HUDEP-2 (cell line): ENCODE data around the gene PPP6R2.

Source experiments
- DNase-seq, 76 experiments: peaks; one replicate each; lab custom pipeline; 2025; ENCODE audit not compliant: unreplicated experiment in 76 of 76; lab: John Stamatoyannopoulos, UW

The PPP6R2 gene, protein sequence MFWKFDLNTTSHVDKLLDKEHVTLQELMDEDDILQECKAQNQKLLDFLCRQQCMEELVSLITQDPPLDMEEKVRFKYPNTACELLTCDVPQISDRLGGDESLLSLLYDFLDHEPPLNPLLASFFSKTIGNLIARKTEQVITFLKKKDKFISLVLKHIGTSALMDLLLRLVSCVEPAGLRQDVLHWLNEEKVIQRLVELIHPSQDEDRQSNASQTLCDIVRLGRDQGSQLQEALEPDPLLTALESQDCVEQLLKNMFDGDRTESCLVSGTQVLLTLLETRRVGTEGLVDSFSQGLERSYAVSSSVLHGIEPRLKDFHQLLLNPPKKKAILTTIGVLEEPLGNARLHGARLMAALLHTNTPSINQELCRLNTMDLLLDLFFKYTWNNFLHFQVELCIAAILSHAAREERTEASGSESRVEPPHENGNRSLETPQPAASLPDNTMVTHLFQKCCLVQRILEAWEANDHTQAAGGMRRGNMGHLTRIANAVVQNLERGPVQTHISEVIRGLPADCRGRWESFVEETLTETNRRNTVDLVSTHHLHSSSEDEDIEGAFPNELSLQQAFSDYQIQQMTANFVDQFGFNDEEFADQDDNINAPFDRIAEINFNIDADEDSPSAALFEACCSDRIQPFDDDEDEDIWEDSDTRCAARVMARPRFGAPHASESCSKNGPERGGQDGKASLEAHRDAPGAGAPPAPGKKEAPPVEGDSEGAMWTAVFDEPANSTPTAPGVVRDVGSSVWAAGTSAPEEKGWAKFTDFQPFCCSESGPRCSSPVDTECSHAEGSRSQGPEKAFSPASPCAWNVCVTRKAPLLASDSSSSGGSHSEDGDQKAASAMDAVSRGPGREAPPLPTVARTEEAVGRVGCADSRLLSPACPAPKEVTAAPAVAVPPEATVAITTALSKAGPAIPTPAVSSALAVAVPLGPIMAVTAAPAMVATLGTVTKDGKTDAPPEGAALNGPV

DNA sequence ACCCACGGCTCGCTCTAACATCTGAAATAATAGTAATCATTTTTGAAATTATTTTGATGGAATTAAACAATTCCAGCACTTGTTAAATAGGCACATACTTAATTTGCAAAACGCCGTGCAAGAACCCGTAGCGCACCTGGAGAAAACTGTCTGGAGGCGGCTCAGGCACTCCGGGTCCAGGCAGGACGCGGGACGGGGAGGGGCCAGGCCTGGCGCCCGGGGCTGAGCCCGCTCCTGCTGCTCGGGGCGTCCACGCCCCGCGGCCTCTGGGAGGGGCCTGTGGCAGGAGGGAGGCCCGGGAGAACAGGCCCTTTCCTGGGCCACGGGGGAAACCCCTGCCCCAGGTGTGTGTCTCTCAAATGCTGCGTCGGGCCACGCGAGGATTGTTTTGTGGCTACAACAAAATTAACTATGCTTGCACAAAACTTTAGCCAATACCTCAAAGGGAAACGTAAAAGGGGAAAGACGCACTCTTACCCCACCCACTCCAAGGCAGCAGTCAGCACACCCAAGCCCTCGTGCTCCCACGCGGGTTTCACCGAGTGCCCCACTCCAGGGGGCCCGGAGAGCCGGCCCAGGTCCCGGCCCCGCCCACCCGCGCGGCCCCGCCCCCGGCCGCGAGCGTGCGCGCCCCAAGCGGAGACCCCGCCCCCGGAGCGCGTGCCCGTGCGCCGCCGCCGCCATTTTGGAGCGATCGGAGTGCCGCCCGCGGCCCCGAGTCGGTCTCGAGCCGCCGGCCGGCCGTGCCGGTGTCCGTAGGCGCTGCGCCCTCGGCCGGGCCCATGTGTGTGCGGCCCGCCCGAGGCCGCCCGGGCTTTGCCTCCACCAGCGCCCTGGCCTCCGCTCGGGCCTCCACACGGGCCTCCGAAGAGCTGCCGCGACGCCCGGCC lies at the start of gene PPP6R2:
Gene PPP6R2, plus strand, starts transcription at position 677 of the 890 bp plus-strand sequence. CDS start 50,582 bp downstream, outside the sequence.
- peak in 70 of 76 experiments; percentile 25 to 86 (median 62) for DNase-seq

DNA sequence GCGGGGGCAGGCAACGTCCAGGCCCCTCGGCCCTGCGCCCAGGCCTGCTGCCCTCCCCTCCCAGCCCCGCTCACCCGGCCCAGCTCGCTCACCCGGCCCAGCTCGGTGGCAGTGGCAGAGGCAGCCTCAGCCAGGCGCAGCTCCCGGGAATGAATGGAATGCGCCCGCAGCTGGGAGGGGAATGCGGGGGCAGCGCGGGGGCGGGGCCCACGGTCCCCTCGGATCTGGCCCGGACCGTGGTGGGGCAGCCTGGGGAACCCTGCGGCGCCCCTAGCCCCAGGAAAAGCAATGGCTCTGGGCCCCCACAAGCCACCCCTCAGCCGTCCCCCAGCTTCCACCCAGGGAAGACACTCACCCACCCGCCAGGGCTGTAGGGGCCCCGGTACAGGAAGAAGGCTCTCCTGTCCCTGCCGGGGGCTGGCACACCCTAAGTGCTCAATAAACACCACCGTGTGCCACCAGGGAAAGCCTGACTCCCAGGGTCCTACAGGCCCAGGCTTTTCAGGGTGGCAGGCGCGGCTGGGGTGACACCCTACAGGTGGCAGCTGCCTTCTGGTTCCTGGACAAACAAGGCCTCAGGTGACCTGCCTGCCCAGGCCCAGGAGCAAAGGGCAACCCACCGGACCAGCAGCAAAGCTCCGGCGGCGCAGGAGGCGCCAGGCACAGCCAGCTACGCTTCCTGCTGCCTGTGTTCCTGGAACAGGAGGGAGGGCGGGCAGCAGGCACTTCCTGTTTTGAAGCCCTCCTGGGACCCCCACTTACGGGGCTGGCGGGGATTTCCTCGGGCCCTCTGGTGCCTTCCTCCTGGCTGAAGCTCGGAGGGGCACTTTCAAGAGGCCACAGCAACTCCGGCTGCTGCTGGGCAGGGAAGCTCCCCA lies 49.4 kb upstream of the PPP6R2 start:
- no peak for DNase-seq

DNA sequence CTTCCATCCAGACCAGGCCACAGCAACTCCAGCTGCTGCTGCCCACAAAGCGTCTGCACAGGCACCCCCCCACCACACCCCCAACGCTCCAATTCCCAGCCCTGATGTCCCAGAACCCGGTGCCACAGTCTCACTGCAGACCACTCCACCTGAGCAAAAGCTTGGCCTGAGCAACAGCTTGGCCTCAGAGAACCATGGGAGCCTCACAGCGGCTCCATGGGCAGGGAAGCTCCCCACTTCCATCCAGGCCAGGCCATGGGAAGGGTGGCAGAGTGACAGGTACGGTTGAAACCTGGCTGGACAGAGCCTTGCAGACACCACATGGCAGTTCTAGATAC lies 48.8 kb upstream of the PPP6R2 start:
- no peak for DNase-seq

DNA sequence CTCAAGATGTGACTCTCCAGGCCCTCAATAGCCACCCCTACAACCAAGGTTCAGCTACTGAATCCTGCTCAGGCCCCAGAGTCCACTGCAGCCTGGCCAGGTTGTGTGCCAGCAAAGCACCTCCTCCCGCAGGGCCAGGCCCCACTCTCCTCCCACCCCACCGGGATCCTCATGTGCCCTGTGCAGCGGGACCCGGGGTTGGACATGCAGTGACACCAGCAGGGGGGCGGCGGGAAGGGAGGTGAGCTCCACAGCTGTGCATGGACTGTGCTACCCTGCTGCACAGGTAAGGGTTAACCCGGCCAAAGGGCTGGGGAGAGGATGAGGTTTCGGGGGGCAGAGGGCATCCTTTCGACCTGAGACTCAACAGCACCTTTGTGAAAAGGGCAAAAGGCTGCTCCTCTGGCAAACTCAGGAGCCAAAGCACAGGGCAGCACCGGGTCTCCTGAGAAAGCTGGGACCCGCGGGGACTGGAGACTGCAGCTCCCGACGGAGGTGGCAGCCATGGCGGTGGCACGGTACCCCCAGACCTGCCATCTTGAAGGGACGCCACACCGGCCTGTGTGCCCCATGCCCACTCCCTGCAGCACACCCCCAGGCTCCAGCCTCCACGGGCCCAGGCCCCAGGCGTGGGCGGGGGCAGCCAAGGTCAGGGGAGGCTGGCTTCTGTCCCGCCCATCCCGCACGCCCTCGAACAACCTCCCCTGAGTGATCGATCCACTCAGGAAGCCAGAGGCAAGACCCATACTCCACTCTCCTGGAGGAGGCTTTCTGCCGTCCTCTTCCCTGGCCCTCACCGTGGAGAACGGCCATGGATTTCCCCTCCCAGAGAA lies 46.3 kb upstream of the PPP6R2 start:
- no peak for DNase-seq

DNA sequence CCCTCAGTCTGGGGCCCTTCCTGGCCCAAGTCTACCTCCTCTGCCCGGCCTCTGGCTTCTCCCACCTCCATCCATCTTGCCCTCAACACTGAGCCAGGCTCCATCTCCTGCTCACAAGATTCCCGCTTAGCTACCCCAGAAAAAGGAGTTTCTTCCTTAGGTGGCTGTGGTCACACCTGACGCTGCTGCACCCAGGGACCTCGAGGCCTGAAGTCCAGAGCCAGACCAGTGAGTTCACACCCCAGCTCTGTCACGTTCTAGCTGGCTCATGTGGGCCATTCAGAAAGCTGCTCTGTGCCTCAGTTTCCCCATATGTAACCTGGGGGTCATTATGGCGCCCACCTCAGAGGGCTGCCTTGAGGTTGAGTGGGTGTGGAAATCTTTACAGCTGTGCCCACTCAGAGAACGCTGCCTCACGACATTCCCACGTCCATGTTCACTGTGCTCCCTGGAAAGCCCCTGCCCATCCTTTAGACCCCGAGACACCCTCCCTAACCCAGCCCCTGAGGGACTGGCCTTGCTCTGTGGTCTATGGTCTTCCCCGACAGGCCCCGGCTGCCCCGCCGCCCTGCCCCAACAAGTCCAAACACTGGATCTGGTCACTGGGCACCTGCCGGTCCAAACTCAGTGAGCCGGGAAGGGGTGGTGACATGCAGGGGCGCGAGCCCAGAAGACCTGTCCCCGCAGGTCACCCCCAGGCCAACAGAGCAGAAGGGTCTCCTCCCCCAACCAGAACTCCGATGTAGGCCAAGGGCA lies 45.4 kb upstream of the PPP6R2 start:
- no peak for DNase-seq

DNA sequence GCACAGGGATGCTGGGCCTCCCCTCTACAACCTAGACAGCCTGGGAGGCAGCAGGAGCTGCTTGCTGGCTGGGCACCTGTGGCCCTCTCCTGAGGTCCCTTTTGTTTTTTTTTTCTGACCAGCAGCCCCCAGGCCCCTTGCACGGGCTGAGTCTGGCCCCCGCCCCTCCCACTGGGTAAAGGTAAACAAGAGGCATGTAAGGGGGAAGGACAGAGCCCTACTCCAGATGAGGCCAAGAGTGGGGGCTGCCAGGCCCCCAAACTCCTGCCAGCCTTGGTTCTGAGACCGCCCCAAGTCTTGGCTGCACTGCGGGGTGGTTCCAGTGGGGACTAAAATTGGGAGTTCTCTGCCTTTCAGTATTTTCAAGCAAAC lies 44.9 kb upstream of the PPP6R2 start:
- DNase-seq, result no peak

DNA sequence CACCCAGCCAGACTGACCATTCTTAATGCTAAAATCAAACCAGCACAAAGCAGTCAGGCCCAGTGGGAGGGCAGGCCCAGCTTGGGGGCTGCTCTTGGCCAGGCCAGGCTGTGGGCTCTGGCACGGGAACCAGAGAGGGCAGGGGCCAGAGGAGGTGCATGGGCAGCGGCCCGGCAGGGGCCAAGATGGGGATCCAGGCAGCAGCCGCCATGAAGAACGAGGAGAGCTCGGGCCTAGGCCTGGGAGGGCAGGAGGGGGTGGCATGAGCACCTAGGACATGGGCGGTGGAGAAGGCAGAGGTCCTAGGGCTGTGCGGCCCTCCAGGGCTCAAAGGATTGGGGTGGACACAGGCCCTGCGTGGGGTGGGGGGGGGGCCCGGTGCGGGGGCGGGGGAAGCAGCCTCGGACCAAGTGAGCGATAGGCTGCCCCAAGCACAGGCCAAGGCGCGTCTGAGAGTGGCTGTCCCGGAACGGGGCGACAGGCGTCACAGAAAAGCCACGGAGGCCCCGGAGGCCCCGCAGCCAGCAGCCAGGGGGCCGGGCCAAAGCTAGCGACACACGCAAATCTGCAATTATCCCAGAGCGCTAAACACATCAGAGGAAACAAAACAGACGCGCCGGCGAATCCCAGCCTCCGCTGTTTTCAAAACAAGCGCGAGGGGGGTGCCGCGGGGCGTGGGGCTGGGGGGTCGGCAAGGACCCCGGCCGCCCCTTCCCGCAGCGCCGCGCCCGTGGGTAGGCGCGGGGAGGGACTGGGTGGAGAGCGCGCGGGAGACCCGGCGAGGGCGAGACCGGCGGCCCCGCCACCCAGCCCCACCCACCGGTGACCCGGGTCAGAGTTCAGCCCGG lies 44.0 kb upstream of the PPP6R2 start:
- DNase-seq, result no peak

DNA sequence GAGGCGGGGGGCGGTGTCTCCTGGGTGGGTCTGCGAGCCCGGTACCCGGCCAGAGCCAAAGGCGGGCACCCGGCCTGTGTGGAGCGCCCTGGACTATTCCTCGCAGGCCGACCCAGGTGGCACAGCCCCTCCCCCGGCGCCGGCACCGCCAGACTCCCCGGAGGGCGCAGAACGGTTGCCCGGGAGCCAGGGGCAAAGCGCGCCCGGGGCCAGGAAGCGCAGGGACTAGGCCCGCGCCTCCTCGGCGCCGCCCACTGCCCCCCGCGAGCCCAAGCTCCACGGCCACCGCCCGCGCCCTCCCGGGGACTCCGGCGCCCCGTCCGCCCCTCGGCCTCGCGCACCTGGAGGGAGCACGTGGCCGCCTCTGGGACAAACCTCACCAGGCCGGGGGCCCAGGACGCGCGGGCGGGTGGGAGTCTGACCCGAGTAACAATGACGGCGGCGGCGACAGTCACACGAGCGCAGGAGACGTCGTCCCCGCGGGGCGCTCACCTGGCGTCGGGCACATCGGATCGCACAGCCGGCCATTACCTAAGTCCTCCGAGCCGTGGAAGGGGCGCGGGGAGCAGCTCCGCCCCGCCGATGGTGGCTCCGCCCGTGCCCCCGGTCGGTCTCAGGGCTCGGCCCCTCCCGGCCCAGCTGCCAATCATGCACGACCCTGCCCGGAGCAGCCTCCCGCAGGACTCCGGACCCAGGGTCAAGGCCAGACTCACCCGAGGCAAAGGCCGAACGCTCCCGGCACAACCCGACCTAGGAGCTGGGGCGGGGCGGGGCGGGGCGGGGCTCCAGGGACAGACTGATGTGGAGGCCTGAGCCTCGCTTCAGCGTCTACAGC lies 43.1 kb upstream of the PPP6R2 start:
- DNase-seq, result no peak

DNA sequence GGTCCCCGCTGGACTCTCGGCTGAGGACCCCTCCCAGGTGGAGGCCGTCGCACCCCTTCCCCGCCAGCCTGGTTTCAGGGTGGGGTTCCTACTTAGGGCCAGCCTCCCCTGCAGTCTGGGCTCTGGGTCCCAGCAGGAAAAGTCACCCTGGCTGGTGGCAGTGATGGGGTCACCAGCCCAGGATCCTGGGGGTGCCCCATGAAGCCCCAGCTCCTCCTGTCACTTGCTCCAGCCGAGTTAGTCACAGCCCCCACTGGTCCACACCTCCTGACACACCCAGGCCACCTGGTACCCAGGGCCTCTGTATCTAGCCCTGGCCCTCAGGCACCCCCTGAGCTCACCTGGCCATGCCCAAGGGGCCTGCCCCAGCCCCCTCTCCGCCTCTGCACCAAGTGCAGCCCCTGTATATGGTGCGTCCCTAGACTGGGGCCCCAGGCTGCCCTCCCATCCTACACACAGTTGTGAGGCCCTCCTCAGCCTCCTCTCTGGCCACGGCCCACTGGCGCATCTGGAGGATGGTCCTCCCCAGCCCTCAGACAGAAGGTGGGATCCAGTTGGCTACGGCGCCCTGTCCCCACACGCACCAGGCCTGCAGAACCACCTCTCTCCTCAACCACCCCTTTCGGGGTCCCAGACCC lies 42.4 kb upstream of the PPP6R2 start:
- DNase-seq, result no peak

DNA sequence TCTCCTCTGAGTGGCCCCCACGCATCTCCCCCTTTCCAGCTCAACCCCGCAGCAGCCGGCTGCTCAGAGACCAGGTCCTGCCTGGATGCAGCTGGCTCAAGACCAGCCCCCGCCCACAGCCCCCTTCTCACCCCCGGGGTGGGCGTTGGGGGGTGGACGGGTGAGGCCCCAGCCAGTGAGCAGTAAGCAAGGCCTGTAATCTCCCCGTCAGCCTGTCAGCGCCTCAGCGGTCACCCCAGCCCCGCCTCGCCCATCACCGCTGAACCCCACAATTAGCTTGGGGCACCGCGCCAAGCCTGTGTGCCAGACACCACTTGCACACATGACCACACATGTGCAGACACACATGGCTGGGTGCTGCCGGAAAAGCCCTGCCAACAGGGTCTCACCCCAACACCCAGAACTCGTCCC lies 41.5 kb upstream of the PPP6R2 start:
- no peak for DNase-seq

DNA sequence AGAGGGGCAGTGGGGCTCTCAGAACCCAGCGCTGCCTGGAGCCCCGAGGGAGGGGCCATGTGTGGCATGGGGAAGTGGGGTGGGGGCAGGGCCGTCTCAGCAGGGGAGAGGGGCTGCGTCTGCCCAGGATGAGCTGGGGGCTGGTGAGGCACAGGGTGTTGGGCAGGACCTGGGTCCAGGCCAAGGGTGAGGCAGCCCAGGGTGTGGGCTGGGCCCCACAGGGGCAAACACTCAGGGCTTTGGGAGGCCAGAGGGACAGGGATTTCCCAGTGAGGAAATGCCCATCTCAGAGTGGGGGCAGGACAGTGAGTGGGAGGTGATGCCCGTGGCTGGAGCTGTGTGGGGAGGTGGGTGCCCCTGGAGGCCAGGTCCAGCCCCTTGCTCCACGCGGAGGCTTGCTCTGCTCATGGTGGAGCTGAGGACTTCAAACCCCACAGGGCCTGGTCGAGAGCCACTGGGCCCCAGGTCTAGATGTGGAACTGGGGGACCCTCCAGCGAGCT lies 41.0 kb upstream of the PPP6R2 start:
- peak in 29 of 76 experiments; percentile 2 to 38 (median 17) for DNase-seq

DNA sequence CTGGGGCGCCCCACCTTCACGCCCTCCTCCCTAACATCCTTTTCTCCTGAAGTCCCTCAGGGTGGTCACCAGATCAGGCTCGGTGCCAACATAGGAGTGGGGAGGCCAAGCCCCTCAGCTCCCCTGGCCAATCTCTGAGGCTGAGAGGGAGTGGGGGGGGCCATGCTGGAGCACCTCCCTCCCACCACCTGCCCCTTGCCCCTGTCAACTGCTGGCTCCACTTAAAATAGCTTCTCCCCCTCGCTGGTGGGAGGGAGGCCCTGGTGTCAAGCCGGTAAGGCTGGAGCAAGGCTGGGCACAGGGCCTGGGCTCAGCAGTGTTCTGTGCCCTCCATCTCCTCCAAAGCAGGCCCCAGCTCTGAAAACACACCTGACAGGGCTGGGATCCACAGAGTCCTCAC lies 40.6 kb upstream of the PPP6R2 start:
- DNase-seq, result peak in 1 of 76 experiments; percentile 10

DNA sequence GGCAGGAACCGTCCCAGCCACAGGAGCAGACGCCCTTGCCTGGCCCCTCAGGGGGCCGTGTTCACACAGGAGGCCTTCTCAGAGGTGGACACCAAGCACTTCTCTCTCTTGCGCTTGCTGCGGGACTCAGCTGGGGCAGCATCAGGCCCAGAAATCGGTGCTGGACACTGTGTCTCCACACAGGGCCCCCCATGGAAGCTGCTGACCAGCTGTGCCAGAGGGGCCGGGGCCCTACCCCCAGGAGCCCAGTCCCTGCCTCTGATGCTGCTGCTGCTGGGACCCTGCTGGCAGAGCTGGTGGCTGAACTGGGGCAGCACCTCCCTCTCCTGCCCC lies 39.6 kb upstream of the PPP6R2 start:
- peak in 2 of 76 experiments; percentile 18 to 19 for DNase-seq

DNA sequence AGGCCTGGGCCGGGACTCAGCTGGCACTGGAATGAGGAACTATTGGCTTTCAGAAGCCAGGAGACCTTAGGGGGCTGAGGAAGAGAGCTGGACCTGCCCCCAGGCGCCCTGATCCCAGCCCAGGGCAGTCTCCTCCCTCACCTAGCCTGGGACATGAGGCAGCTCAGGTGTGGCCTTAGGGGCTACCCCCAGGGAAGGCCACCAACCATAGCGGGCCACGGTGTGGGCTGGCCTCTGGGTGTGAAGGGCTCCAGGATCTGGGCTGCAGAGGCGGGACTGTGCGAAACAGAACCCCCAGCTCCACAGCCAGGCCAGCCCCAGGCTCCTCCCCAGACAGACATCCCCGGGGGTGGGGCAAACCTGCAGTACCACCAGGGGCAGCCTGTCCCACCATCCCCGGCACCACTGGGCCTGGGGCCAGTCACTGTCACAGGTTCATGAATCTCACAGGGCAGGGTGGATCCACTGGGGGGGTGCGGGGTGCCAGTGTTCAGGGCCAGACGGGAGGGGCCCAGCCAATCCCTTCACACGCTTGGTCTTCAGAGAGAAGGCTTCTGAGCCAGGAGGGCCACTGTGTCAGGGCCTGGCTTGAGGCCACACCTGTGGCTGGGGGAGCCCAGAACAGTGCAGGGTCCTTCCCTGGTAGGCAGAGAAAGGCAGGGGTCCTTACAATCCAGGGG lies 39.1 kb upstream of the PPP6R2 start:
- DNase-seq, result peak in 28 of 76 experiments; percentile 6 to 67 (median 27)
